Activated CD4-positive, alpha-beta T cell treated with anti-CD3 and anti-CD28 coated beads for 4 hours (primary cell): ENCODE measurements around the gene TP53.

Experiments
- DNase-seq, 2 donors: peaks; one replicate each; pipeline ENCODE4 v3.0.0-alpha.2; 2020

The TP53 gene

GRCh38 chr17:7706631-7707354 lies 19.5 kb upstream of the TP53 start:
- no peak for DNase-seq

GRCh38 chr17:7705269-7706255 lies 18.3 kb upstream of the TP53 start:
- no peak for DNase-seq

GRCh38 chr17:7704601-7705268 lies 17.4 kb upstream of the TP53 start, which contains the start of gene EFNB3:
EFNB3 (plus strand) TSS chr17:7705202; CDS start chr17:7705599, 397 bp downstream.
- DNase-seq = peak in 1 of 2 donors; percentile 25

GRCh38 chr17:7703584-7704479 lies 16.5 kb upstream of the TP53 start:
- DNase-seq = no peak

GRCh38 chr17:7702776-7703175 lies 15.5 kb upstream of the TP53 start:
- DNase-seq = no peak

- DNase-seq = no peak
Observed at GRCh38 chr17:7701681-7702080, 14.4 kb upstream of the TP53 start.

- no peak for DNase-seq
Observed at GRCh38 chr17:7700510-7700909, 13.2 kb upstream of the TP53 start.

GRCh38 chr17:7697828-7698588 lies 10.7 kb upstream of the TP53 start:
- no peak for DNase-seq

GRCh38 chr17:7695586-7695985 lies 8.3 kb upstream of the TP53 start:
- DNase-seq = no peak

- no peak for DNase-seq
Observed at GRCh38 chr17:7688808-7689316, 1.6 kb upstream of the TP53 start.

GRCh38 chr17:7687908-7688807 lies 868 bp upstream of the TP53 start, which contains the start of gene WRAP53:
WRAP53 (plus strand) TSS chr17:7688477; CDS start chr17:7688649, 172 bp downstream.
- peak; percentile 92 to 96 for DNase-seq

GRCh38 chr17:7686222-7687071 lies 843 bp downstream of the TP53 start:
- DNase-seq = peak; percentile 71 to 78

- DNase-seq = peak; percentile 76 to 84
Observed at GRCh38 chr17:7685533-7686221, 1.6 kb downstream of the TP53 start.

- no peak for DNase-seq
Observed at GRCh38 chr17:7684851-7685532, 2.3 kb downstream of the TP53 start.

GRCh38 chr17:7677388-7678067 lies 9.8 kb downstream of the TP53 start:
- DNase-seq = no peak

GRCh38 chr17:7676533-7676932 lies 10.8 kb downstream of the TP53 start:
- DNase-seq = no peak

- DNase-seq = no peak
Observed at GRCh38 chr17:7674934-7675333, 12.4 kb downstream of the TP53 start.
